RWPE2 (cell line): Measurements from ENCODE around the gene WDTC1.
A peak's percentile ranks its signal among the peaks of the same experiment; 100 is the strongest.

Experiments used
- ATAC-seq: fragments of 200-7000 bp; cut with Tn5 transposase; 3 replicates; pipeline ENCODE4 v1.9.1; 2021; ENCODE audit warnings: low read depth
- DNase-seq: peaks from one replicate; pipeline ENCODE4 v3.0.0-alpha.2; 2020; ENCODE audit warnings: low spot score
- H3K27ac ChIP-seq: fragments of 450-650 bp; 2 replicates; pipeline ENCODE4 v1.5.1; 2017; ENCODE audit warnings: mild to moderate bottlenecking; ENCODE audit not compliant: poor library complexity, severe bottlenecking
- H3K27me3 ChIP-seq: fragments of 250-450 bp; sonication (Bioruptor Pico); 2 replicates; pipeline ENCODE4 v1.5.1; 2021; ENCODE audit warnings: mild to moderate bottlenecking, moderate library complexity; ENCODE audit not compliant: insufficient read depth, poor library complexity, severe bottlenecking
- H3K36me3 ChIP-seq: fragments of 250-450 bp; sonication (Bioruptor Pico); 2 replicates; pipeline ENCODE4 v1.5.1; 2020; ENCODE audit warnings: low read depth, mild to moderate bottlenecking, moderate library complexity
- H3K4me1 ChIP-seq: fragments of 250-450 bp; sonication (Bioruptor Pico); 2 replicates; pipeline ENCODE4 v1.5.1; 2021; ENCODE audit warnings: mild to moderate bottlenecking, moderate library complexity; ENCODE audit not compliant: insufficient read depth, poor library complexity, severe bottlenecking
- H3K4me3 ChIP-seq: fragments of 250-450 bp; sonication (Bioruptor Pico); 2 replicates; pipeline ENCODE4 v1.5.1; 2021; ENCODE audit warnings: mild to moderate bottlenecking, moderate library complexity; ENCODE audit not compliant: severe bottlenecking
- H3K9me3 ChIP-seq: fragments of 250-450 bp; sonication (Bioruptor Pico); 2 replicates; pipeline ENCODE4 v1.5.1; 2021; ENCODE audit warnings: mild to moderate bottlenecking, moderate library complexity; ENCODE audit not compliant: severe bottlenecking
- TF ChIP-seq, protein P1 (sequence below): fragments of 450-650 bp; IDR thresholded peaks from one replicate; pipeline ENCODE4 v1.5.1; 2017; ENCODE audit warnings: mild to moderate bottlenecking, moderate library complexity; ENCODE audit not compliant: poor library complexity, severe bottlenecking

The WDTC1 gene

GRCh38 chr1:27318136-27318535 lies 83.7 kb downstream of the WDTC1 start:
- no peaks in the 10 kb centered on the region for H3K9me3 ChIP-seq
- H3K4me3 ChIP-seq = no peak overlapping the region
- DNase-seq (no peak), ATAC-seq (no peak)
- H3K27ac ChIP-seq = no peak overlapping the region
- H3K27me3 ChIP-seq = no peaks in the 10 kb centered on the region
- TF ChIP-seq, protein P1, sequence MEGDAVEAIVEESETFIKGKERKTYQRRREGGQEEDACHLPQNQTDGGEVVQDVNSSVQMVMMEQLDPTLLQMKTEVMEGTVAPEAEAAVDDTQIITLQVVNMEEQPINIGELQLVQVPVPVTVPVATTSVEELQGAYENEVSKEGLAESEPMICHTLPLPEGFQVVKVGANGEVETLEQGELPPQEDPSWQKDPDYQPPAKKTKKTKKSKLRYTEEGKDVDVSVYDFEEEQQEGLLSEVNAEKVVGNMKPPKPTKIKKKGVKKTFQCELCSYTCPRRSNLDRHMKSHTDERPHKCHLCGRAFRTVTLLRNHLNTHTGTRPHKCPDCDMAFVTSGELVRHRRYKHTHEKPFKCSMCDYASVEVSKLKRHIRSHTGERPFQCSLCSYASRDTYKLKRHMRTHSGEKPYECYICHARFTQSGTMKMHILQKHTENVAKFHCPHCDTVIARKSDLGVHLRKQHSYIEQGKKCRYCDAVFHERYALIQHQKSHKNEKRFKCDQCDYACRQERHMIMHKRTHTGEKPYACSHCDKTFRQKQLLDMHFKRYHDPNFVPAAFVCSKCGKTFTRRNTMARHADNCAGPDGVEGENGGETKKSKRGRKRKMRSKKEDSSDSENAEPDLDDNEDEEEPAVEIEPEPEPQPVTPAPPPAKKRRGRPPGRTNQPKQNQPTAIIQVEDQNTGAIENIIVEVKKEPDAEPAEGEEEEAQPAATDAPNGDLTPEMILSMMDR = no peak
- no peaks in the 10 kb centered on the region; the same call in 1 of the 2 replicates for H3K36me3 ChIP-seq
- peaks cover 1% of the 10 kb centered on the region for H3K4me1 ChIP-seq

- Histone ChIP-seq H3K36me3 (peaks cover under 1% of the 10 kb centered on the region), H3K4me3 (no peak overlapping the region), H3K4me1 (peaks cover 6% of the 10 kb centered on the region), H3K27ac (no peak overlapping the region), H3K9me3 (no peaks in the 10 kb centered on the region), H3K27me3 (no peaks in the 10 kb centered on the region)
- DNase-seq (no peak), ATAC-seq (no peak)
- TF ChIP-seq, protein P1 = no peak
Observed at GRCh38 chr1:27318596-27318995, 84.2 kb downstream of the WDTC1 start.

GRCh38 chr1:27321813-27322568 lies 87.6 kb downstream of the WDTC1 start, which contains the start of gene TMEM222:
Gene TMEM222 (plus strand): TSS chr1:27322163. CDS start chr1:27322198, 35 bp downstream.
- peak; percentile 97 for DNase-seq
- ATAC-seq = peak; percentile 96
- H3K27ac ChIP-seq = peak within 1 kb of the TSS; percentile 62
- no peaks in the 10 kb centered on the region for H3K27me3 ChIP-seq
- H3K36me3 ChIP-seq = peaks cover 30% of the 10 kb centered on the region
- TF ChIP-seq, protein P1 = no peak
- H3K4me3 ChIP-seq = peak within 1 kb of the TSS; percentile 70
- peaks cover 7% of the 10 kb centered on the region for H3K4me1 ChIP-seq
- no peaks in the 10 kb centered on the region for H3K9me3 ChIP-seq

- ATAC-seq = no peak
- DNase-seq = no peak
- Histone ChIP-seq H3K9me3 (no peaks in the 10 kb centered on the region), H3K4me1 (peaks cover 7% of the 10 kb centered on the region), H3K36me3 (peaks cover 37% of the 10 kb centered on the region), H3K27ac (peak overlapping the region; percentile 62), H3K4me3 (peak overlapping the region; percentile 70), H3K27me3 (no peaks in the 10 kb centered on the region)
- TF ChIP-seq, protein P1 = no peak
Observed at GRCh38 chr1:27322569-27323240, 88.3 kb downstream of the WDTC1 start.
